Suppressor macrophage treated with lipopolysaccharide for 4 hours (primary cell): ENCODE measurements around the gene SERBP1.
"Not testable (repeated sequence)": the region's sequence is repeated elsewhere in the genome, so short reads cannot be mapped to it uniquely, and the experiment has no call there.

Experiments
- DNase-seq: peaks from one replicate; pipeline ENCODE4 v3.0.0-alpha.2; 2020

Gene SERBP1

DNA sequence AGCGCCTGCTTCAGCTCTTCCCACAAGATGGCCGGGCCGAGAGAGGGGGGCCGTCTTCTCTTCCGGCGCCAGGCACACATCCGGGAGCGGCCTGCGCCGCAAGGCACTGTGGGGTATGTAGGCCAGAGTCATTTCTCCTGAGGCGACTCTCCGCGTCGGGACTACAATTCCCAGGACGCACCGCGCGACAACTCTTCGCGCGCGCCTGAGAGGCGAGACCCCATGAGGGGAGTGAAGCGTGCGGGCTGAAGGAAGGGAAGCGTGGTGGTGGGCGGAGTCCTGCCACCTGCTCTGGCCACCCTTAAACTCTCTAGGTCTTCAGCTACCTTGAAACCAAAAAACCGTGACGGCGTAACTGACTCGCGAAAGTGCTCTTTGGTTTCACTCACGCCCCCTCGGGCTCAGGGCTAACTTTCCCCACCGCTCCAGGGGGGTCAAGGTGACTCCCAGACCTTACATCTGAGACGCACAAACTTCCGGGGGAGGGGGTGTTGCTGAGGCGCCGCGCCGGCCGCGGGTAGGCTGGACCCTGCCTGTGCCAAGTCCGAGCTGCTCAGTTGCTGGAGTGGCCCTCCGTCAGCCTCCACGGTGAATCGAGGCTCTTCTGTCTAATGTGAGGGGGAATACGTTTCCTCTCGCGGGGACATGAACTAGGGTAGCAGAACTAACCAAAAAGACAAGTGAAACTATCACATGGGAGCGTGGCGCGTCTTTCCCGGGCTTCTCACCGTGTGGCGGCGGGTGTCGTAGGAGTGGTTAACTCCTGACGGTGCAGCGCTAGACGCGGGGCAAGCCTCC is at the start of gene SERBP1:
Gene SERBP1, minus strand, starts transcription at position 45 of the 798 bp plus-strand sequence. CDS start 102 bp downstream, outside the sequence.
- DNase-seq, result peak; percentile 96

DNA sequence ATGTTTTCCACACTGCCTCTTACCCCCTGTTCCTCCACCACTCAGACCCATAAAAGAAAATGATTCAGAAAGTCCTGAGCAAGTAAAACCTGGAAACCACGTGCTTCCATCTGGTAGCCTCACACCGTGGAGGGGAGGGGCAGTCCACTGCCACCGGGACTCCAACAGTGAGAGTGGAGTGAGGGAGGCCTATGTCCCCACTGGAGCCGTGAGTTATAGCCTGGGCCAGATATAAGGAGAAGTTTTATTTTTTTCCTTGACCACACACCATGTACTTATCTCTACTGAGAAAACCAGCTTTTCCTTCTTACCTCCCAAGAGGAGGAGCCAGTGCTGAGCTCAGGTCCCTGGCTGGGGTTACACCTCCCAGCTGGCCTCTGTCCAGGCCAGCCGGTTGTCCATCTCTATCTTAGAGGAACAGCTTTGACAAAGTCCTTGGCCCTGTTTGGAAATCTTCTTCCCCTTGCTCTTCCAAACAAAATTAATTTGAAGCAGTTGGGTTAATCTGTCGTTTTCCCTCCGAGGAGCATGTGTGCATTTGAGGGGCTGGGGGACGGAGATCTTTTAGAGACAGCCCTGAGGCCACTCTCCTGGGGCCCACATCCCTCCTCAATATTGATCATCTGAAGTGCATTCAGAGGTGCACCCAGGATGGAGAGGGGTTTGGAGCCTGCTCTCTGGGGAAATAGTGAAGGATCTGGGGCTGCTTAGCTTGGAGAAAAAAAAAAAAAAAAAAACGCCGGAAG is 49.1 kb upstream of the SERBP1 start:
- no peak for DNase-seq

DNA sequence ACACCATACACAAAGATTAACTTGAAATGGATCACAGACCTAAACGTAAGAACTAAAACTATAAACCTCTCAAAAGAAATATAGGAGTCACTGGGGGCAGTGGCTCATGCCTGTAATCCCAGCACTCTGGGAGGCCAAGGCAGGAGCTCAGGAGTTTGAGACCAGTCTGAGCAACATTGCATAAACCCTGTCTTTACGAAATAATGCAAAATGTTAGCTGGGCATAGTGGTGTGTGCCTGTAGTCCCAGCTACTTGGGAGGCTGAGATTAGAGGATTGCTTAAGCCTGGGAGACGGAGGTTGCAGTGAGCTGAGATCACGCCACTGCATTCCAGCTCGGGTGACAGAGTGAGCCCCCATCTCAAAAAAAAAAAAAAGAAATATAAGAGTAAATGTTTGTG is 46.7 kb upstream of the SERBP1 start:
- no peak for DNase-seq

DNA sequence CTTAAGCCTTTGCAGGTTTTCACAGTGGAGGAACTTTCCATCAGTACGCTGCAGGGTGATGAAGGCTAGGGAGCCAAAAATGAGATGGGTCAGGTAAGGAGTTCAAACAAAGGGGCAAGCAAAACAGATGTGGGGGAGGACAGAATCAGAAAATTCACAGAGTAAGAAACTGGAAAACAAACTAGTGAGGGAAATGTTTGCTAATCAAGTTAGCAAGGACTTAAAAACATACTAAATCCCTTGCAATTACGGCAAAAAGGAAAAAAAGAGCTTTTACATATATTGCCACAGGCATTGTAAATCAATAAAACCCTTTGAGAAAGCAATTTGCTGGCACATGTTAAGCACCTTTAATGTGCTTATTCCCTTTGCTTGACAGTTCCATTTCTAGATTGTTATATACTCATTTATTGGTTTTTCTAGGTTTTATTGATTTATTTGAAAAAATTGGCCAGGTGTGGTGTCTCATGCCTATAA is 45.8 kb upstream of the SERBP1 start:
- DNase-seq, result no peak

DNA sequence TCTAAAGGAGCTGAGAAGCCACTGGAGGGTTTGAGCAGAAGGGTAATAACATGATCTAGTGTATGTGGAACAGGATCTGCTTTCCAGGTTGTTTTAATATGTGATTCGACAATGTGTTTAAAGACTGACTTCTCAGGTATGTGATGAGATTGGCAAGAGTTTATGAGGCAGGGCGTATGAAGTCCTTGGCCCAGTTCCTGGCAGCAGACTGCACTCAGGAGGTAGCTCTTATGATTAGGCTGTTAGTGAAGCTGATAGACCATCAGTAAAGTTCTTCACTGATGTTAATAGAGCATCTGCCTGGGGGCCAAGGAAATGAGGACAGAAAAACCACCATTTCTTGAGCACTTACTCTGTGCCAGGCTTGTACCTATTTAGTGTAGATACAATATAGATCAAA is 41.9 kb upstream of the SERBP1 start:
- no peak for DNase-seq

DNA sequence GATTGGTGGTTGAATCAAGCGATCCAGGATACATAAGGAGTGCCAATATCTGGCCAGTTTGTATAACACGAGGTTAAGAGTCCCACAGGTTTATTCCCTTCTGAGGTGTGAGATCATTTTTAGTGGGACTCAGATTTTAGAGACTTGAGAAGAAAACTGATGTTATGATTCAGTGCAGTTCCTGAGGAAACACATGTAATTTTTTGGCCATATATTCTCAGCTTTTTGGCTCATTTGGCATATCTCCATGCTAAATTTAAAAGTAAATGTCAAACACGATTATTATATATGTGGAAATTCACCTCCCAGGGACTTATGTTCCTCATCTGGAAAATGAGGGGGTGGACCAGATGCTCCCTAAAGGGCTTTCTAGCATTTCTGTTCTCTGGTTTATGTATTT is 39.2 kb upstream of the SERBP1 start:
- no peak for DNase-seq

DNA sequence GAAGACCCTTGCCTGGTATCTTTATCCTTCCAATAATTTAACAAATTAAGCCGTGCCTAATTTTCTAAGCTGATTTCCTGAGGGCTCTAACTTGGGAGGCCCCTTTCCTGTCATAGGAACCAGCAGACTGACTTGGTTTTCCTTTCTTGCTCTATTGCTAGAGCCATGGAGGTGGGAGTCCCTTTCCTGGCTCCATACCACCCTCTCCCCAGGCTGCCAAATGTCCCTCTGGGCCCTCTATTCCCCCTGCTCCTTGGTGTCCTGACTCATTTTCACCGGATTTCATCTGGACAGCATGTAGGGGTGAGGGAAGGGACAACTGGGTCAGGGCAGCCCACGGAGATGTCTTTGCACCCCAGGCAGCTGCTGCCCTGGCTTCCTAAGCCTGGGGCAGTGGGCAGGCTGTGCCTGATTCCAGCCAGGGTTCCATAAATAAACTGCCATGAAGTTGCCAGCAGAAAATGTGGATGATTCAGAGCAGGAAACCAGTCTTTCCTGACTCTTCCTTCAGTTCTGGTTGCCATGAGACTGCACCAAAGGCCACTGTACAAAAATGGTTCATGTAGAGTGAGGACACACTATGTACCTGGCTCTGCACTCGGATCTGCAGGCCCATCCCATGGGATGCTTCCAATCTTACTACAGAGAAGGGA is 38.0 kb upstream of the SERBP1 start:
- DNase-seq, result no peak

DNA sequence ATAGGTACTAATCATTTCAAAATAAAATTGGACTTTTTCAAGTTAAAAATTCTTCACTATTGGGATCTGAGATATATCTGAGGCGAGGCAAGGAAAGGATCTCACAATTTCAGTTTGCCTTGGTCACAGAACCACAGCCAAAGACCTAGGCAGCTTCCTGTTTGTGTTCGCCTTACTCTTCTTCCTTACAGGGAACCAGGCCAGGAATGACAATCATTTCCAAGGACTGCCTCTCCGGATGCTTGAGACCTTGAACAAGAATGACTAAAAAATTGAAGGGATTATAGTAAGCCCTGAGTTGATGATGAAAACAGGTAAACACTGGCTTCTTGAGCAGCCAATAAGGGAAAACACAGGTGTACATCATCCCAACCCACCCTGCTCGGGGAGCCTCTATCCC is 35.2 kb upstream of the SERBP1 start:
- DNase-seq, result no peak

DNA sequence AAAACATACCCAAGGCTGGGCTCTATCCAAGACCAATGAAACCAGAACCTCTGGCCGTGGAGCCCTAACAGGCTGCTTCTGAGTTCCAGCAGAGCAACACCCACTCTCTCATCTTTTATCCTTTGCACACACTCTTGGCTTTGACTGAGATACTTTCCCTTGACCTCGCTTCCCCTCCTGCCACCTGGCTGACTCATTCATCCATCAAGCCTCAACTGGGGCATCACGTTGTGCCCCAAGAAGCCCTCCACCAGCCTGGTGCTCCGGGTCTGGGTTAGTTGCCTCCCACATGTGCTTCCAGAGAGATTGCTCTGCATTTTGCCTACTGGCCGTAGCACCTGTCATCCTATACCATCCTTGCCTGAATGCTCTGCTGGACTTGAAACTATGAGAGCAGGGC is 34.5 kb upstream of the SERBP1 start:
- DNase-seq, result no peak

DNA sequence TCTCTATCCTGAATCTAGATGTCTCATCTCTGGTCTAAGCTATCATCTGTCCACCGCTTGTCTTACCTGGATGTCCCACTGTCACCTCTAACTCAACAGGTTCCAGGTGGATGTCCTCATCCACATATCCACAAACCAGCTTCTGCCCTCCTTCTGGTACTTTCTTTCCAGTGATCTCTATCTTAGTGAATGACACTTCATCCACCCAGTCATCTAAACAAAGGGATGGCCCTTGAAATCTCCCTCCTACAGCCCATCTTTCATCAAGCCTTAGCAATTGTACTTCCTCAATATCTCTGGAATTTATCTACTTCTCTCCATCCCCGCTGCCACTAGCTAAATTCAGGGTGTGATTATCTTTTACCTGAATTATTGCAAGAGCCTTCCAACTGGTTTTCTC is 33.9 kb upstream of the SERBP1 start:
- no peak for DNase-seq

DNA sequence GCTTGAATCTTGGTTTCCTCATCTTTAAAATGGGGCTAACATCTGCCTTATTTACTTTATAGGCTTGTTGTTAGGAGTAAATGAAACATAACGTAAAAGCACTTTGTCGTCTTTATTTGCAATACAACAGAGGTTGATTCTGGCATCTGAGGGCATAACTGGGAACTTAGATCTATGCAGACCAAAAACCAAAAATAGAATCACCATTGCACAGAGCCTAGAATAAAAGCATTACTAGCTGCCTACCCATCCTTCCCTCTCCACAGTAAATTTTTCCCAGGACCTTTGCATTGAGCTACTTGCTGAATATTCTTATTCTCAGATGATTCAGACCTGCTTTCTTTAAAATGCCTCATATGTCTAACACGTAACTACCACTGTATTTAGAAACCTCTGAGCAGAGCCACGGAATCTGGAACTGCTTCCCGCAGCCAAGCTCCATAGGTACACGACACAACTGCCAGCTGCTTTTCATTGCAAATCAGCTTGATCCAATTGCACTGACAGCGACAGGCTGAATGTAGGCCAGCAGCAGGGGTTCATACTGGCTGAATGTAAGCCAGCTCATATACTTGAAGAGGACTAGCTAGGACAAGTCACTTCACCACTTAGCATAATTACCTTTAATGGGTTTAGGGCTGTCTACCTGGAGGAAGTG is 33.2 kb upstream of the SERBP1 start:
- no peak for DNase-seq

DNA sequence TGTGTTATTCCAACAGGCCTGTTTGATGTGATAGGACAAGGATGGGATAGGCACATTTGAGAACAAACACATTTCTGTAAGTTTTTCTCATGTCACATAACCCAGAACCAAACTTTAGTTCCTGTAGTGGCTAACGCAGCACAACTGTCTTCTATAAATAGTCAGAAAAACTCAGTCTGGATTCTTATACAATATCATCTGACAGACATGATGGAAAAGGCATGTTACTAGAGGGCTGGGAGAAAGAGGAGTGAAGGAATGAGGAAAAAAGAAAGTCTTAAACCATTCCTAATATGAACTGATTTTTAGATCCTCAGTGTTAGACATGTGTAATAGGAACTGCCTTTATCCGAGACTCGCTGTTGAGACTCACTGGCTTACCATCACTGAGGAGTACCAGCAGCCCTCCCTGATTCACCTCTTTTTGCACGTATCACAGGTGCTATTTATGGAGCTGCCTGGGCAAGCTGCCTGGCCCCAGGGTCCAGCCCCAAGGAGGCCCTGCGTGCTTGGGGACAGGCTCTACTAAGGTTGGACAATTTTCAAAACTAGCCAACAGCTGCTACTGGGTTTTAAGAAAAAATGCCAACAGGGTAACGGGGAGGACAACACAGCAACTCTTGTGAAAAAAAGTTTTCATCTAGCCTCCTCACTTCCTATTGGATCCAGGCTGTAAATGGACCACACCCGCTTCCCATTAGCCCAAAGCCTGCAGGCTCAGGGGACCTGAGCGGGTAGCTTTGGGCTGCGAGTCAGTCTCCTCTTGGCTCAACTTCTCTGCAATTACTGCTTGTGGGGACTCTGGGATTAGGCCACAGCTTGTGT is 30.7 kb upstream of the SERBP1 start:
- DNase-seq, result no peak

DNA sequence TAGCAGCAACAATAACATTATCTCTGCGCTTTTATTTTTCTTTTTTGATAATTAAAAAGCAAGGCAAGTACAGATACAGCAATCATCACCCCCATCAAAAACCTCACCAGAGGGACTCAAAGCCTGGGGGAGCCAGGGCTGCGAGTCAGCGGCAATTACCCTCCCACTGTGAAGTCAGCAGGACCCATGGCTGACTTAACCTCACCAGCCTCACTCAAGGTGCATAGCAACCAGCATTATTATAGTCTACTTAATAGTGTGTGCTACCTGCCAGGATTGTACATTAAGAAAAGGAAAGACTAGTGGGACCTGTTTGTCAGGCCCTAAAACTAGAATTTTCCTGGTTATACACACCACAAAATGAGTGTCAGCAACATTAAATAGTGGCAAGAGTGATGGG is 28.9 kb upstream of the SERBP1 start:
- DNase-seq, result no peak

DNA sequence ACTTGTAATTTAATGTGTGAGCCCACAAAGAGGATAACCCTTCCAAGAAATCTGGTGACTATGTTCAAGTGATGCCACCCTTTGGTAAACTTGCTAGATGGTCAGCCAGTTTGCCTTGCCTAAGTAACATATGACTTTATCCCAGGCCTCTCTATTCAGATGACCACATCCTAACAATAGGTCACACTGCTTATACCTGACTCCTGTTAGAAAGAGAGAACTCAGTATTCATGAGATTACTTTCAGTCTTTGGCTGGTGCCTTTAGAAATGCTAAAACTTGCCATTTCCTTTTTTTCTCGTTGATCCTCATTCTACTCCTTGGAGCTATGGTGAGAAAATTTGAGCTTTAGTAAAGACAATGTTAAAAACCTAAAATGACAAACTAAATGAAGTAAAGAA is 28.5 kb upstream of the SERBP1 start:
- no peak for DNase-seq

DNA sequence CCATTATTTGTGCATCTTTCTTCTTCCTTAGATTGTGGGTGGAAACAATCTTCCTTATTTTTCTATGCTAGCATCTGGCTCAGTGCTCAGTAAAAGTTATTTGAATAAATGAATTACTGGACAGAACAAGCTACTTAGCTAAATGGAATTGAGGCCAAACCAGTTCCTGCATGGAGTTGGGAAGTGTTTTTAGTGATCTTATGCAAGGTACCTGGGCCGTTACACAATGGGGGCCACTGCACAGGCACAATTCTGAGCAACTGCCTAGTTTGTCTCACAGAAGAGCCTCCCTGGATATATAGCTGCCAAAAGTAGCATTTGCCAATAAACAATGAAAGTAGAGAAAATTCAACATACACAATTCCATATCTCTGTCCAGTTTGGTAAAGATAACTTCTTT is 27.0 kb upstream of the SERBP1 start:
- no peak for DNase-seq

DNA sequence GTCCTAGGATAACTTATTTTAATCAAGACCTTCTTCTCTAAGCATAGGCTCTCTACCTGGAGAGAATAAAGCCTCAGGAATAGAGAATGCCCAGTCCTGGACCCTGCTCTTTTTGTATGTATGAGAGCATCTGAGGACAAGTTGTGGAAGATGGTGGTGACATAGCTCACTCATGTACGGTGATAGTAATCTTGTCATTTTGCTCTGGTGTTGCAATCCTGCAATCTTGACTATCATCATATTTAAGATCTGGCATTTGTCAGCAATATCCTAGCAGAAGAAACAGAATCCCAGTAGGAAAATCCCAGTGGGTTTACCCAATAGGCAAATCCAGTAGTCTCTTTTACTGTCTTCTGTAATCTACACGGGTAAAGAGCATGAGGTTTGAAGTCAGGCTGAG is 21.6 kb upstream of the SERBP1 start:
- DNase-seq, result no peak

DNA sequence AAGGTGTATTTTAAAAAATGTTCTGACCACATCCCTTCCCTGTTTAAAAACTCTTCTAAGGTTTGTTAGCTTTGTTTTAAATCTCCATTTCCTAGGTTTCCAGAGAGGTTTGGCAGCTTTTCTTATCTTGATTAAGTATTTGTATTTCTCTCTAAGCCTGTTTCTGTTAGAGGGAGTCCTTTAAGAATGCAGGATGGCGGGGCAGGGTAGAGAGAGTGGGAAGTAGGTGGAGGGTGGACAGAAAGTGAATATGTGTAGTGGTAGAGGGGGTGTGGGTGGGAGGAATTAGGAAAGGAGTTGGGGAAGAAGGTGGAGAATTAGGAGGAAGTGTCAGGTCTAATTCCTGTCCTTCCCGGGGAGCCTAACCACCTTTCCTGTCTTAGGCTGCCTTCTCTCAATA is 21.2 kb upstream of the SERBP1 start:
- DNase-seq, result no peak

DNA sequence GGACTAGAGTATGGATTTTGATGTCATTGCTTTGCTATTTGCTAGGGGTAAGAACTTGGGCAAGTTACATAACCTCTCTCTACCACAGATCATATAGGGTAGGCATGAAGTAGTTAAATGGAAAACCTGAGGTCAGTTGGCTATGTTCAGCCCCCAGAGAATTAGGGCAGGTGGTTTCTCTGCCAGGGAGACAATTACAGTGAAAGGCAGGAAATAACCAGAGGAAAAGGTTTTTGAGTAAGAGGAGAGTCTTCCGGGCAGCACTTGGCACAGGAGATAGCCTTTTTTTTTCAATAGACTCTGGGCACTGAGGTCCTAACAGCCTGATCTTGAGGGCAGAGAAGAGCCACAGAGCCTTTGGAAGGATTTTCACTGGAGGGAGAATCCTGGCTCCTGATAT is 16.7 kb upstream of the SERBP1 start:
- no peak for DNase-seq

DNA sequence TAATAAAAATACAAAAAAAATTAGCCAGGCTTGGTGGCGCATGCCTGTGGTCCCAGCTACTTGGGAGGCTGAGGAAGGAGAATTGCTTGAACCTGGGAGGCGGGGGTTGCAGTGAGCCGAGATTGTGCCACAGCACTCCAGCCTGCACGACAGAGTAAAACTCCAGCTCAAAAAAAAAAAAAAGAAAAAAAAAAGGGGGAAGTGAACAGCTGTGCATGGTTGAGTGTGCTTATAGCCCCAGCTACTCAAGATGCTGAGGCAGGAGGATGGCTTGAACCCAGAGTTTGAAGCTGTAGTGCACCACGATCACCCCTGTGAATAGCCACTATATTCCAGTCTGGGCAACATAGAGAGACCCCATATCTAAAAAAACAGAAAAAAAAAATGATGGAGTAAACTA is 15.8 kb upstream of the SERBP1 start:
- not testable (repeated sequence) for DNase-seq

DNA sequence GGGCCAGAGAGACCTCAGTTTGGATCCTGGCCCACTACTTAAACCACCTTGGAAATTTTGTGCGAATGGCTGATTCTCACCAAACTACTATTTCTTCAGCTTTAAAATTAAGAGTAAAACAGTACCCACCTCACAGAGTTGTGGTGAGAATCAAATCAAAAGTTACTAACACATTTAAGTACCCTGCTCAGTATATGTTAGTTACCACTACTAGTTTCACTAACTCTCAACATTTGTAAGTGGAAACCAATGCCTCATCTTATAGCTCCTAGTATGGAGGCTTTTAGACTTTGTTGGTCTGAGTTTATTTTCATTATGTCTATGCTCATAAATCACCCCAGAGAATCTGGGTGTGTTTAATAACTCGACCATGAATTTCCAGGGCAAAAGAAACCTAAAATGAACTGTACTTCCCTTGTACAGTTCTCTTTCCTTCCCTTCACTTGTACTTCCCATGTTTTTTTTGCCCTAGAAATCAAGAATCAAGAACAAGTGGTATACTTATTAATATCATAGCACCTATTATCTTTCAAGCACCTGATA is 11.6 kb upstream of the SERBP1 start:
- DNase-seq, result no peak

DNA sequence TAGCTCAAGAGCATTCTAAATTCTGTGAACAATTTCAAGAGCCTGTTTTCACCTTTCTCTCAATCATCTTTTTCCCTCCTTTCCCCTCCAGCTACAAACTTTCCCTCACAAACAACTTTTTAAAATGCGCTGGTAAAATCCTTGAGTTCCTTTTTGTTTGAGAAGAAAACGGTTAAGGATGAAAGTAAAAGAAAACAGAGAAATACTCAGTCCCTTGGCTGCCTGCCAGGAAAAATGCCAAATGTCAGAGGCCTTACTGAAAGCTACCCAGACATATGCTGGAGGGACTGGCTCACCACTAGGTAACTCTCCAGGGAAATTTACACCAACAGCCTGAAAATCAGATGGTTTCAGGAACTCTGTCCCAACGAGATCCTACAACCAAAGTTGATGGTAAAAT is 11.0 kb upstream of the SERBP1 start:
- DNase-seq, result peak; percentile 82

DNA sequence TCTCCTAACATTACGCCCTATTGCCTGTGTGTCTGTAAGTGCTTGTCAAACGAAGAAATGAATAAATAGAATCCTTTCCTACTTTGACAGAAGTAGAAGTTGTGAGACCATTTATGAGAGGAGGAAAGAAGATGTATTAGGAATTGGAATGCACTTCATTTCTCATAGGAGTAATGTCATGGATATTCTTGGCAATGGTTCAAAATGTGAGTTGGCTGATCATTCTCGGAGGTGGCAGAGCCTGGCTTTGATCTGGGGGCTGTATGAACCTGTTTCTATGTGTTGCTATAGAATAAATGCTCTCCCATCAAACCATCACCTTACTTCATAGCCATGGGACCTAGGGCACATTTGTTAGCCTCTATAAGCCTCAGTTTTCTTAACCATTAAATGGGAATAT is 10.1 kb upstream of the SERBP1 start:
- no peak for DNase-seq
